Gastrocnemius medialis (tissue), 4 donors: ENCODE results near the gene DHX16.

Experiments used
- CTCF ChIP-seq, 5 experiments: fragments of 450-650 bp in 3 of 5; fragments of 200-600 bp in 2 of 5; sonication (generic) in 2 of 5; IDR thresholded peaks in 4 of 5; conservative IDR thresholded peaks in 1 of 5; 1 replicate in 4 of 5; 2 replicates in 1 of 5; pipeline ENCODE4 v1.5.1; 2016 to 2019; ENCODE audit warnings: antibody characterized with exemption in 5 of 5, mild to moderate bottlenecking in 3 of 5, moderate library complexity in 3 of 5
- POLR2A ChIP-seq, 2 donors: fragments of 450-650 bp; IDR thresholded peaks; one replicate each; pipeline ENCODE4 v1.6.1; 2017; ENCODE audit warnings: antibody characterized with exemption in 2 of 2, mild to moderate bottlenecking in 2 of 2, moderate library complexity in 2 of 2

- TF ChIP-seq CTCF (IDR thresholded peaks at IDR 0.05 in 4 of 5, conservative IDR thresholded peaks at IDR 0.05 in 1 of 5) (no peak), POLR2A (IDR thresholded peaks at IDR 0.05) (no peak)
Measured at GRCh38 chr6:30657454-30657853, 15.4 kb downstream of the DHX16 start.
